HT1080 (cell line): Measurements from ENCODE around the gene TMEM114. TPM values are rescaled to one million over a fixed set of nuclear protein-coding genes. Genes with fewer than 3 reads are reported as not detected.
A peak's percentile ranks its signal among the peaks of the same experiment; 100 is the strongest.

ENCODE experiments used
- DNase-seq: peaks from one replicate; pipeline ENCODE4 v3.0.0-alpha.2; 2015; ENCODE audit warnings: low read depth
- total RNA-seq: library from RNA; depleted of rRNA; stranded (reverse); fragments of >200 nt; shearing (Covaris generic); gene quantifications from 2 replicates; pipeline ENCODE4 v1.2.3, GENCODE V29; 2014

Gene TMEM114
- total RNA-seq, 1 experiment from 2014 or later: not detected

GRCh38 chr16:8611886-8612600 lies 21.7 kb upstream of the TMEM114 start:
- peak; percentile 16 for DNase-seq

- DNase-seq: no peak
These were observed 20.8 kb upstream of the TMEM114 start for GRCh38 chr16:8611122-8611521.

GRCh38 chr16:8607214-8607613 lies 16.9 kb upstream of the TMEM114 start:
- DNase-seq: no peak

- DNase-seq: no peak
These were observed 15.2 kb upstream of the TMEM114 start for GRCh38 chr16:8605554-8605953.

- DNase-seq: no peak
These were observed 9.9 kb upstream of the TMEM114 start for GRCh38 chr16:8600144-8600775.

GRCh38 chr16:8596581-8596980 lies 6.3 kb upstream of the TMEM114 start:
- DNase-seq: no peak

- no peak for DNase-seq
These were observed 5.5 kb upstream of the TMEM114 start for GRCh38 chr16:8595783-8596182.

- DNase-seq: no peak
These were observed 3.9 kb upstream of the TMEM114 start for GRCh38 chr16:8594149-8594666.

GRCh38 chr16:8591451-8591850 lies 1.1 kb upstream of the TMEM114 start:
- no peak for DNase-seq

- no peak for DNase-seq
These were observed 500 bp upstream of the TMEM114 start for GRCh38 chr16:8590811-8591210.

- DNase-seq: no peak
These were observed 1.0 kb downstream of the TMEM114 start for GRCh38 chr16:8589057-8589899.

GRCh38 chr16:8588682-8589056 lies 1.6 kb downstream of the TMEM114 start:
- no peak for DNase-seq

- DNase-seq: no peak
These were observed 3.2 kb downstream of the TMEM114 start for GRCh38 chr16:8587065-8587464.

GRCh38 chr16:8585857-8586256 lies 4.5 kb downstream of the TMEM114 start:
- DNase-seq: no peak

- DNase-seq: no peak
These were observed 5.3 kb downstream of the TMEM114 start for GRCh38 chr16:8585041-8585440.

GRCh38 chr16:8583732-8584131 lies 6.6 kb downstream of the TMEM114 start:
- no peak for DNase-seq

GRCh38 chr16:8583199-8583598 lies 7.1 kb downstream of the TMEM114 start:
- peak; percentile 49 for DNase-seq

- DNase-seq: peak; percentile 12
These were observed 8.3 kb downstream of the TMEM114 start for GRCh38 chr16:8581831-8582580.

- no peak for DNase-seq
These were observed 10.8 kb downstream of the TMEM114 start for GRCh38 chr16:8579559-8579958.

GRCh38 chr16:8577678-8578304 lies 12.5 kb downstream of the TMEM114 start:
- DNase-seq: no peak
